HFFc6 (cell line): Measurements from ENCODE around the gene NAT14. TPM values are rescaled to one million over a fixed set of nuclear protein-coding genes. Genes with fewer than 3 reads are reported as not detected.

Source experiments
- DNase-seq: peaks from one replicate; pipeline ENCODE4 v3.0.0-alpha.2; 2018
- H3K27ac Mint-ChIP-seq: 2 replicates; pipeline ENCODE4 v1.8.0; 2020; ENCODE audit warnings: mild to moderate bottlenecking, mixed read lengths
- H3K27me3 Mint-ChIP-seq: 2 replicates; pipeline ENCODE4 v1.8.0; 2021; ENCODE audit warnings: mild to moderate bottlenecking, moderate library complexity, mixed read lengths; ENCODE audit not compliant: insufficient read depth
- H3K36me3 Mint-ChIP-seq: 2 replicates; pipeline ENCODE4 v1.8.0; 2021; ENCODE audit warnings: low read depth, mixed read lengths
- H3K4me1 Mint-ChIP-seq: 2 replicates; pipeline ENCODE4 v1.8.0; 2020; ENCODE audit warnings: low read depth, mixed read lengths
- H3K4me3 Mint-ChIP-seq: 2 replicates; pipeline ENCODE4 v1.8.0; 2020; ENCODE audit warnings: mild to moderate bottlenecking, moderate library complexity, mixed read lengths
- H3K9me3 Mint-ChIP-seq: 2 replicates; pipeline ENCODE4 v1.8.0; 2020; ENCODE audit warnings: mild to moderate bottlenecking, mixed read lengths
- CTCF ChIP-seq: fragments of 200-600 bp; sonication (generic); IDR thresholded peaks from 2 replicates; pipeline ENCODE4 v1.5.0; 2021; ENCODE audit warnings: antibody characterized with exemption, mild to moderate bottlenecking
- total RNA-seq, 6 experiments: library from RNA; stranded (reverse); fragmentation: NEBNext Ultra II Directional; extraction: Animal tissue kit (Norgen Biotek cat#: 25700); gene quantifications; 2 replicates in 1 of 6; 3 replicates in 5 of 6; pipeline ENCODE4 v1.2.3, GENCODE V29; 2021

NAT14 gene
- total RNA-seq, 6 experiments from 2014 or later: 53.3 to 72.0 (median 61.3) TPM

- Mint-ChIP-seq H3K4me1 (peaks cover 15% of the 10 kb centered on the region; the same call in 1 of the 2 replicates), H3K27ac (peak overlapping the region; percentile 78), H3K36me3 (peaks cover 36% of the 10 kb centered on the region), H3K4me3 (peak overlapping the region; percentile 82), H3K27me3 (peaks cover 8% of the 10 kb centered on the region), H3K9me3 (no peaks in the 10 kb centered on the region)
- peak; percentile 100 for TF ChIP-seq CTCF
- DNase-seq: peak; percentile 68
Observed at GRCh38 chr19:55503502-55504251, 18.7 kb downstream of the NAT14 start.

- peaks cover 8% of the 10 kb centered on the region for H3K27me3 Mint-ChIP-seq
- peak overlapping the region; percentile 82 for H3K4me3 Mint-ChIP-seq
- peaks cover 9% of the 10 kb centered on the region; the same call in 1 of the 2 replicates for H3K4me1 Mint-ChIP-seq
- no peak for DNase-seq
- H3K36me3 Mint-ChIP-seq: peaks cover 36% of the 10 kb centered on the region
- H3K27ac Mint-ChIP-seq: peak overlapping the region; percentile 78; the same call in 1 of the 2 replicates
- no peaks in the 10 kb centered on the region for H3K9me3 Mint-ChIP-seq
- TF ChIP-seq CTCF: peak; percentile 10
Observed at GRCh38 chr19:55504252-55504603, 19.2 kb downstream of the NAT14 start.

- TF ChIP-seq CTCF: no peak
- no peak for DNase-seq
- Mint-ChIP-seq H3K27ac (no peak overlapping the region), H3K36me3 (peaks cover 36% of the 10 kb centered on the region), H3K27me3 (peaks cover 8% of the 10 kb centered on the region), H3K4me1 (peaks cover 9% of the 10 kb centered on the region; the same call in 1 of the 2 replicates), H3K9me3 (no peaks in the 10 kb centered on the region), H3K4me3 (no peak overlapping the region)
Observed at GRCh38 chr19:55504981-55505380, 20.0 kb downstream of the NAT14 start.

GRCh38 chr19:55508120-55508519, 23.1 kb downstream of the NAT14 start:
- Mint-ChIP-seq H3K9me3 (no peaks in the 10 kb centered on the region), H3K36me3 (peaks cover 21% of the 10 kb centered on the region), H3K27me3 (peaks cover 10% of the 10 kb centered on the region), H3K4me3 (no peak overlapping the region), H3K27ac (no peak overlapping the region), H3K4me1 (peaks cover 9% of the 10 kb centered on the region; the same call in 1 of the 2 replicates)
- no peak for TF ChIP-seq CTCF
- DNase-seq: no peak

- peaks cover 8% of the 10 kb centered on the region; the same call in 1 of the 2 replicates for H3K4me1 Mint-ChIP-seq
- peak overlapping the region; percentile 89 for H3K27ac Mint-ChIP-seq
- H3K36me3 Mint-ChIP-seq: peaks cover 8% of the 10 kb centered on the region
- peak; percentile 91 for DNase-seq
- peaks cover 2% of the 10 kb centered on the region; the same call in 1 of the 2 replicates for H3K27me3 Mint-ChIP-seq
- H3K9me3 Mint-ChIP-seq: no peaks in the 10 kb centered on the region
- TF ChIP-seq CTCF: peak; percentile 86
- peak overlapping the region; percentile 25; the same call in 1 of the 2 replicates for H3K4me3 Mint-ChIP-seq
Observed at GRCh38 chr19:55516878-55517620, 32.1 kb downstream of the NAT14 start.
